Measurements from ENCODE around the gene LRFN2.

DNA sequence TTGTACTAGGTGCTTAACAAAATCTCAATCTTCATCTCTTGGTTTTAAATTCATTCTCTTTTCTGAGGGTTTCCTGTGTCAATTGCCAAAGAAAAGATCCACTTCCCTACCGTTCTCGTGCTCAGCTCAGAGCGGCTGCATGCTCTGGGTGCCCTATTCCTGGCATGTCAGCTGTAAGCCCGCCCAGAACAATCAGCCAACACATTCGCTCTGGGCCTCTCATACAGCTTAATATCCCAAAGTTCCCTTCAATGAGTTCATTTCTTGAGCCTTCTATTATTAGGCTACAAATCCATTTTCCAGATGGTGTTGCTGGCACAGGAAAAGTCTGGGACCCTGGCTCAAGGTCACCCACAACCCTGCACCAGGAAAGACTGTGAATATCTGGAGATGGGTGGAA is 24.3 kb upstream of the LRFN2 start:
- TF ChIP-seq CTCF (IDR thresholded peaks at IDR 0.05) (no peak), POLR2A (IDR thresholded peaks at IDR 0.05) (no peak)

All from prostate gland (tissue), 2 donors.